Mucosa of rectum (tissue), 2 donors: Measurements from ENCODE around the gene FAM236C.
"Not testable (repeated sequence)": the region's sequence is repeated elsewhere in the genome, so short reads cannot be mapped to it uniquely, and the experiment has no call there.

Source experiments
- H3K27ac ChIP-seq, 2 donors: one replicate each; pipeline ENCODE4 v1.7.0; 2013; ENCODE audit warnings: inconsistent platforms in 2 of 2, low read depth in 2 of 2, low read length in 2 of 2
- H3K27me3 ChIP-seq, 2 donors: one replicate each; pipeline ENCODE4 v1.7.0; 2013; ENCODE audit warnings: low read length in 2 of 2; ENCODE audit not compliant: control insufficient read depth in 2 of 2, insufficient read depth in 2 of 2
- H3K36me3 ChIP-seq, 2 donors: one replicate each; pipeline ENCODE4 v1.7.0; 2013; ENCODE audit warnings: low read length in 2 of 2; ENCODE audit not compliant: control insufficient read depth in 2 of 2, insufficient read depth in 2 of 2
- H3K4me1 ChIP-seq, 2 donors: one replicate each; pipeline ENCODE4 v1.7.0; 2013; ENCODE audit warnings: low read length in 2 of 2, mild to moderate bottlenecking in 1 of 2; ENCODE audit not compliant: control insufficient read depth in 2 of 2, insufficient read depth in 2 of 2
- H3K4me3 ChIP-seq, 2 donors: one replicate each; pipeline ENCODE4 v1.7.0; 2013; ENCODE audit warnings: low read length in 2 of 2
- H3K9ac ChIP-seq, 2 donors: one replicate each; pipeline ENCODE4 v1.7.0; 2013; ENCODE audit warnings: low read length in 2 of 2, low read depth in 1 of 2, mild to moderate bottlenecking in 1 of 2
- H3K9me3 ChIP-seq, 2 donors: one replicate each; pipeline ENCODE4 v1.7.0; 2013; ENCODE audit warnings: low read length in 2 of 2; ENCODE audit not compliant: control insufficient read depth in 2 of 2
- donor health status: healthy.
- donor health status: Normal muscosa, but diverticular disease.

Gene FAM236C

DNA sequence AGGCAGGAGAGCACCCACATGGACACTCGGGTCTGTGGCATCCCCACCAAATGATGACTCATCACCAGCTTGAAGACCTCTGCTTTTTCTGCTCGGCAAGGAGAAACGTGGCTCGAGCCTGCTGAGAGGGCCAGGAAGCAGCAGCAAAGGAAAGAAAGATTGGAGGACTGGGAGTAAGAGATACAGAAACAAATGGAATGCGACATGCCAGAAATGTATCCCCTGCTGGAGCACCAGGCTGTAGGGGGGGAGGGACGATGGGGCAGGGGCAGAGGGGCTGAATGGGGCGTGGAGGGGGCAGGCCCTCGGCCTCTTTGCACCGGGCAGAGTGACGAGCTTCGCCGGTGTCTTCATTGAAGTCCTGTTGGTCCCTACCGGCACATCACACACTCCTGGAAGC, at the start of gene FAM236C:
FAM236C (plus strand) TSS at position 301 of the 400 bp plus-strand sequence. CDS start 100 bp downstream, outside the sequence.
- not testable (repeated sequence) for H3K36me3 ChIP-seq, H3K4me1 ChIP-seq, H3K4me3 ChIP-seq, H3K9me3 ChIP-seq, H3K27ac ChIP-seq, H3K9ac ChIP-seq, H3K27me3 ChIP-seq

DNA sequence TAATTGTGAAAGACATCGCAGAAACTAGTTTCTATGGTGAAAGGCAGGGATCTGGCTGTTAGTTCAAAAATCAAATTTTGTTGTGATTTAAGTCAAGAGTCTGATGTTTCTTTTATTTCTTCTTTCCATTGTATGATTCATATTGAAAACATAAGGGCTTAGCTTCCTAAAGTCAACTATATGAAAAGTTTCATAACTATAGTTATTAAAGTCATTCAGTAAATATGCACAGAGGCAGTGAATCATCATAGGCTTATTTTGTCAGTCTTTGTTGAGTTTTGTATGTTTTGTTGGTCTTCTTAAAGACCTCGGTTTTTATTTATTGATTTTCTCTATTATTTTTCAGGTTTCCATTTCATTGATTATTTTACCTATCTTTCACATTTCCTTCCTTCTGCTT, 29.5 kb upstream of the FAM236C start:
- not testable (repeated sequence) for H3K27me3 ChIP-seq, H3K27ac ChIP-seq, H3K9me3 ChIP-seq, H3K4me1 ChIP-seq, H3K9ac ChIP-seq, H3K4me3 ChIP-seq, H3K36me3 ChIP-seq

- not testable (repeated sequence) for H3K27me3 ChIP-seq, H3K9me3 ChIP-seq, H3K9ac ChIP-seq, H3K4me1 ChIP-seq, H3K4me3 ChIP-seq, H3K27ac ChIP-seq, H3K36me3 ChIP-seq
Observed at GRCh38 chrX:72889740-72890139, 22.7 kb upstream of the FAM236C start.

- H3K9ac ChIP-seq, H3K27me3 ChIP-seq, H3K4me3 ChIP-seq, H3K36me3 ChIP-seq, H3K9me3 ChIP-seq, H3K27ac ChIP-seq, H3K4me1 ChIP-seq: not testable (repeated sequence)
Observed at GRCh38 chrX:72916096-72916495, 3.7 kb downstream of the FAM236C start.

DNA sequence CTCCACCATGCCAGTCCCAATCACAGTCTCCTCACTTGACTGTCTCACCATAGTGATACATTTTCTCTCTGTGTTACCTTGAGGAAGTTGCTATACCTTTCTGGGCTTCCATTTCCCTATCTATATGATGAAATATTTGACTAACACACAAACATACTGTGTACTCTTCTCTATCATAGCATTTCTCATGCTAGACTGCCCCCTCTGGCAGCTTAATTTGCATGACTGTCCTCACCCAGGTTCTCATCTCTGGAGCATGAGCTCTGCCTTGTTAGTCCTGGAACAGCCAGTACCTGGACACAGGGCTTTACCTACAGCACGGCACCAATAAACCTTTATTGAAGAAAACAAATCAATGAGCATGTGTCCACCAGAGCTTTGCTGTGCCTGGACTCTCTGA, 19.9 kb downstream of the FAM236C start:
- H3K4me1 ChIP-seq, H3K27ac ChIP-seq, H3K9ac ChIP-seq, H3K9me3 ChIP-seq, H3K36me3 ChIP-seq, H3K4me3 ChIP-seq, H3K27me3 ChIP-seq: not testable (repeated sequence)

DNA sequence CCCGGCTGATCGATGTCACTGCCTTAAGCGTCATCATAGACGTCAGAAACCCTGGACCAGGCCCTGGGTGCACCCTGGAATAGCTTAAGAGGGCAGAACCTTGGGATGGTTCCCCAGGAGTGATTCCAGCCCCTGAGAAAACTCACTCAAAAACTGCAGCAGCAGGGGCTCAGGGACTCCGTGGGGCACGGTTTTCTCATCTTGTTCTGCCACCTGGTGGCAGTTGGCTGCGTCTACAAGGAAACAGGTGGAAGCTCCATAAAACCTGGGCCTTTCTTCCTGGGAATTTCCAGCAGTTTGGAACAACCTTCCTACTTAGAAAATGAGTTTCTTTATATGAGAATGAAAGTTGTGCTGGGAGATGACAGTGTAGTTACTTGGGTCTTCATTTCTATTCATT, 24.0 kb downstream of the FAM236C start:
- H3K4me3 ChIP-seq, H3K27ac ChIP-seq, H3K9ac ChIP-seq: not testable (repeated sequence)

GRCh38 chrX:72936882-72937455, 24.6 kb downstream of the FAM236C start:
- H3K9ac ChIP-seq, H3K9me3 ChIP-seq, H3K4me1 ChIP-seq, H3K27me3 ChIP-seq, H3K4me3 ChIP-seq, H3K27ac ChIP-seq, H3K36me3 ChIP-seq: not testable (repeated sequence)

More for the DNA sequence above, 24.0 kb downstream of the FAM236C start:
- H3K9me3 ChIP-seq, H3K27me3 ChIP-seq, H3K4me1 ChIP-seq, H3K36me3 ChIP-seq: not testable (repeated sequence)

- not testable (repeated sequence) for H3K4me3 ChIP-seq, H3K4me1 ChIP-seq, H3K27me3 ChIP-seq, H3K27ac ChIP-seq, H3K9me3 ChIP-seq, H3K9ac ChIP-seq, H3K36me3 ChIP-seq
Observed at GRCh38 chrX:72937906-72938305, 25.5 kb downstream of the FAM236C start, which contains the start of gene FAM236A. TSS of gene FAM236A (plus strand) at chrX:72938206. CDS start at chrX:72938263, 57 bp downstream.

GRCh38 chrX:72942272-72942671, 29.9 kb downstream of the FAM236C start:
- not testable (repeated sequence) for H3K4me3 ChIP-seq, H3K36me3 ChIP-seq, H3K27me3 ChIP-seq

GRCh38 chrX:72943035-72943818, 30.8 kb downstream of the FAM236C start:
- H3K9me3 ChIP-seq, H3K4me3 ChIP-seq: not testable (repeated sequence)

More at GRCh38 chrX:72942272-72942671, 29.9 kb downstream of the FAM236C start:
- not testable (repeated sequence) for H3K4me1 ChIP-seq, H3K27ac ChIP-seq, H3K9ac ChIP-seq, H3K9me3 ChIP-seq

More at GRCh38 chrX:72943035-72943818, 30.8 kb downstream of the FAM236C start:
- not testable (repeated sequence) for H3K27ac ChIP-seq, H3K36me3 ChIP-seq, H3K4me1 ChIP-seq, H3K9ac ChIP-seq, H3K27me3 ChIP-seq
